Brain pericyte (primary cell): ENCODE results near the gene MCF2L2.

Source experiments
- DNase-seq: peaks from one replicate; pipeline ENCODE4 v3.0.0-alpha.2; 2012; ENCODE audit warnings: low read depth, low spot score

MCF2L2 gene

GRCh38 chr3:183327343-183327742, 101.1 kb downstream of the MCF2L2 start:
- DNase-seq = no peak

GRCh38 chr3:183324083-183324482, 104.3 kb downstream of the MCF2L2 start:
- DNase-seq = no peak

- no peak for DNase-seq
Measured at GRCh38 chr3:183319371-183319770, 109.0 kb downstream of the MCF2L2 start.

DNA sequence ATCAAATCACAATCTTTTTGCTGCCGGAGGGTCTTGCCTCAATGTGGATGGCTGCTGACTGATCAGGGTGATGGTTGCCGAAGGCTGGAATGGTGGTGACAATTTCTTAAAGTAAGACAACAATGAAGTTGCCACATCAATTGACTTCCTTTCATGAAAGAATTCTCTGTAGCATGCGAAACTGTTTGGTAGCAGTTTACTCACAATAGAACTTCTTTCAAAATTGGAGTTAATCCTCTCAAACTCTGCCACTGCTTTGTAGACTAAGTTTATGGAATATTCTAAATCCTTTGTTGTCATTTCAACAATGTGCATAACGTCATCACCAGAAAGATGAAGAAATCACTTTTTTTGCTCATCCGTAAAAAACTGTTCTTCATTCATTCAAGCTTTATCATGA, 109.5 kb downstream of the MCF2L2 start:
- DNase-seq = no peak

- no peak for DNase-seq
Measured at GRCh38 chr3:183317886-183318865, 110.2 kb downstream of the MCF2L2 start.

GRCh38 chr3:183317271-183317670, 111.1 kb downstream of the MCF2L2 start:
- no peak for DNase-seq

- no peak for DNase-seq
Measured at GRCh38 chr3:183315739-183316138, 112.7 kb downstream of the MCF2L2 start.

DNA sequence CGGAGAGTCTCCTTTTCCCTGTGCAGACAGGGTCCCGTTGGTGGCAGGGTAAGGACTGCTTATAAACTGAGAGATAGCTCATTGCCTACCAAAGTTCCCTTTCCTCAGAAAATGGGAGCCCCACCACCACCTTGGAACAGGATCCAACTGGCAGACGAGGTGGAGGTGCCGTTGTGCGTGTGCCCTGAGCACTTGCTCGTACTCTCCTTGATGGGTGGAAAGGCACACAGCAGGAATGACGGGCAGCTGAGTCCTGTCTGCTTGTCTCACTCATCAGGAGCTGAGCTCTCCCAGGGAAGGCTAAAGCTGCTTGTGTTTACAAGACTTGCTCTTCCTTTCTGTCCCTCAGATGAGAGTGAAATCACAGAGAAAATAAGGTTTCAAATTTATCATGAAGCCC, 114.7 kb downstream of the MCF2L2 start:
- no peak for DNase-seq

DNA sequence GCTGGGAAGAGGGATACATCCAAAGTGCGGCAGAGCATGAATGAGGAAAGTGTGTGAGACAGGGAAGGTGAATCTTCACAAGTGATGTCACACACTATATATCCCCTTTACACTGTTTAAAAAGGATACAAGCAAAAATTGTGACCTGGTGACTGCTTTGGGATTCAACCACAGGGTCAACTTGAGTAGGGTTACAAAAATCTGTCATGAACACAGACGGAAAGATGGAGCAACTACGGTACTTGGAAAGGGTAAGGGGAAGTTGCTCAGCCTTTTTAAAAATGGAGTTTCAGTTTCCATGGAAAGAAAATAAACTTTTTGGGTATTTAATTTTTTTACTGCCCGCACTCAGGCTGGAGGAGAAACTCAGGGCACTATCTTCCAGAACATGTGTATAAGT, 115.1 kb downstream of the MCF2L2 start:
- DNase-seq = no peak

DNA sequence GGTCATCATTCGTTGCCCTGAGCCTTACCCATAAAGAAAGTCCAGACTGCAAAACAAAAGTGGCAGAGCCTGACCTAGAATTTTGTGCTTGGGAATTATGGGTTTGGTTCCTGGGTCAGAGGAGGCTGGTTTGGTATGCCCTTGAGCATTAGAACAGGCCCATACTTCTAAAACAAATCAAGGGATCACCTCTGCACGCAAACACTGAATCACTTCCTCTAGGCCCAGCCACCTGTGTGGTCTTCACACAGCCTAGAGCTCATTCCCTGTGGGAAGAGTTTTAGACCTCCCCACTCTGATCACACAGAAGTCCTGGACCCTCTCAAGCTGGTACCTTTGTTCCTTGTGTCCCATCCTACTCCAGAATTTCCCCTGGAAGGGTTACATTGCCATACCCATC, 116.0 kb downstream of the MCF2L2 start:
- DNase-seq = no peak

GRCh38 chr3:183310936-183311335, 117.5 kb downstream of the MCF2L2 start:
- DNase-seq = no peak

DNA sequence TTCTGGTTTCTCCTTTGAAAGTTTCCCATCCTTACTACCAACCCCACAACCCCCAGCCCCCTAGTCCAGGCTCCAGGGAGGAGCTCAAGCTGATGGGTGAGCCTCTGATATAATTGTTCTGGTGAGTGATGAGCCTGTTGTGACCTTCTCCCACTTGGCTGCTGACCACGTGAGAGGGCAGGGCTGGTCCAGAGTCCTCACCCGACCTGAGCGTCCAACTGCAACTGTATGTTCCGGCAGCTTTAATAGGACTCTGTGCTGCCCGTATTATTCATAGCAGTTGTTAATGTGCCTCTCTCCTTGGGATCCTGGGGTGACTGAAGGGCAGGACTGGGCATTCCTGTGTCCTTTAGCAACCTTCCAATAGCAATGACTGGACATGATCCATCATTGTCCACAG, 119.1 kb downstream of the MCF2L2 start:
- DNase-seq = no peak

GRCh38 chr3:183308751-183309150, 119.7 kb downstream of the MCF2L2 start:
- DNase-seq = no peak

- DNase-seq = no peak
Measured at GRCh38 chr3:183307749-183308148, 120.7 kb downstream of the MCF2L2 start.

- no peak for DNase-seq
Measured at GRCh38 chr3:183306798-183307671, 121.4 kb downstream of the MCF2L2 start.

GRCh38 chr3:183303690-183304089, 124.7 kb downstream of the MCF2L2 start:
- DNase-seq = no peak

DNA sequence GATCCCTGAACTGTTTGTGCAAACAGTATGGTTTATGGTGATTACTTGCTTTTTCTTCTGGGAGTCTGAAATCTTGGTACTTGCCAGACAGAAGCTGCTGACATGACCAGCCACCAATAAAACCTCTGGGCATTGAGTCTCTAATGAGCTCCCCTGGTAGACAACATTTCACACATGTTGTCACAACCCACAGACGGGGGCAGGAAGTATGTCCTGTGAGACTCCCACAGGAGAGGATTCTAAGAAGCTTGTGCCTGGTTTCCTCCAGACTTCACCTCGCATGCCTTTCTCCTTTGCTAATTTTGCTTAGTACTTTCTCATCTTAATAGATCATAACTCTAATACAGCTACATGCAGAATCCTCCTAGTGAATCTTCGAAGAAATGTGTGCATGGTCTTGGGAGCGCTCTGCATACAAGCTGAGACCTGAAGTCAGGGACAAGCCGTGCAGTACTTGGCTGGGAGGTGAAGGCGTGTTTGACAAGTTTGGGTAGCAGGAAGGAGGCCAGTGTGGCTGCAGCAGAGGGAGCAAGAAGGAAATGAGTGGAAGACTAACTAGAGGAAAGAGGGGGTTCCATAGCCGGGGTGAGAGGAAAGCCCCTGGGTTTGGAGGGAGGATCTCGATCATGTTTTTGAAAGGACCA, 126.4 kb downstream of the MCF2L2 start:
- no peak for DNase-seq

DNA sequence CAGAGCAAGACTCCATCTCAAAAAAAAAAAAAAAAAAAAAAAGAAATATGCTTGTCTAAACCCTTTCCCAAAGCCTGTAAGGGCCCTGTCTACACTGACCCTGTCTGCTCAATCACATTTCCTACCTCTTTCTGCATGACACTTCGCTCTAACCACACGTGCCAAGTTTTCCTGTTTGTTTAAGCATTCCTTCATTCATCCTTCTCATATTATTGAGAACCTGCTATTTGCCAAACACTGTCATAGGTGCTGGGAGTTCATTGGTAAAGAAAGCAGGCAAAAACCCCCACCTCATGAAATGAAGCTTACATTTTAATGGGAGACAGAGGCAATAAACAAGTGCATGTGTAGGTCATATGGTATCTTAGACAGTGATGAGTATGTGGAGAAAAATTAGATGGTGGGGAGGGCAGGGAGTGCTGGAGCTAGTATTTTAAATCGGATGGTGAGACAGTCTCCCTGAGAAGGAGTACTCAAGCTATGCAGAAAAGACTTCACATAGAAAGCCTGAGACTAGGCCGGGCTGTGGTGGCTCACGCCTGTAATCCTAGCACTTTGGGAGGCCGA, 127.3 kb downstream of the MCF2L2 start:
- DNase-seq = no peak

- DNase-seq = no peak
Measured at GRCh38 chr3:183299976-183300375, 128.4 kb downstream of the MCF2L2 start.

- DNase-seq = peak; percentile 98
Measured at GRCh38 chr3:183298701-183299153, 129.7 kb downstream of the MCF2L2 start.

DNA sequence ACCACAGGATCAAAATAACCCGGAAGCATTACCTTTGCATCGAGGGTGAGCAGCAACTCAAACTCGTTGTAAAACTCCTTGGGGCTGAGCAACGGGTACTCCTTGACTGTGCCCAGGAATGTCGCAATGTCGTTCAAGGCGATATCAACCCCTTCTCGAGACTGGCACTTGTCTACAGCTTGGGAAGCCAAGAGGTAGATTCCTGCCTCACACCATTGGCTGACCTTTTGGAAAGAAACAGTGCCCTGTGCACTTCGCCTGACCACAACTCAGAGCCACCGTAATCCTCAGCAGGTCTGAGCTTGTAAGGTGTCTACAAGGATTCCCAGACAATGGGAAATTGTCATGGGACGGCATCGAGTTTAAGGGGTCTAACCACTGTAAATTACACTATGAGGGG, 131.5 kb downstream of the MCF2L2 start:
- no peak for DNase-seq

DNA sequence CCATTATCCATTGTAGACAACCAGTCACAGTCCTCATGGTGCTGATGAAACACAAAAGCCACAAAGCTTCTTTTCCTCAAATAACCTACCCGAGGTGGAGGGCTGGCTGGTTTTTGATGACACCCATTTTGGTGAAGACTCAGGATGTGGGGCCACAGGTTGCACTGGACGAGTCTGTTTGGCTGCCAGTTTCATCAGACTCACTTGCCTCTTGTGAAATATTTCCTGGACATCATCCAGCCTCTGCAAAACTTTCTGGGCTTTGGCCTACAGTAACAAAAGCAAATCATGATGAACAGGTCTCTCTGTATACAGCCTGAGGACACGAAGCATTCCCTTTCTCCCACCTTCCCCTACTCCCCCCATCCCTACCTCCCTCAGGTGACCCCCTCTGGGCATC, 133.2 kb downstream of the MCF2L2 start:
- no peak for DNase-seq
